ENCODE data around the gene NOM1. TPM values are rescaled to one million over a fixed set of nuclear protein-coding genes. Genes with fewer than 3 reads are reported as not detected.
A peak's percentile ranks its signal among the peaks of the same experiment; 100 is the strongest.
"Not testable (repeated sequence)": the region's sequence is repeated elsewhere in the genome, so short reads cannot be mapped to it uniquely, and the experiment has no call there.

Gene NOM1
- total RNA-seq, 4 donors from 2014 or later: 18.8 to 51.5 (median 31.8) TPM

DNA sequence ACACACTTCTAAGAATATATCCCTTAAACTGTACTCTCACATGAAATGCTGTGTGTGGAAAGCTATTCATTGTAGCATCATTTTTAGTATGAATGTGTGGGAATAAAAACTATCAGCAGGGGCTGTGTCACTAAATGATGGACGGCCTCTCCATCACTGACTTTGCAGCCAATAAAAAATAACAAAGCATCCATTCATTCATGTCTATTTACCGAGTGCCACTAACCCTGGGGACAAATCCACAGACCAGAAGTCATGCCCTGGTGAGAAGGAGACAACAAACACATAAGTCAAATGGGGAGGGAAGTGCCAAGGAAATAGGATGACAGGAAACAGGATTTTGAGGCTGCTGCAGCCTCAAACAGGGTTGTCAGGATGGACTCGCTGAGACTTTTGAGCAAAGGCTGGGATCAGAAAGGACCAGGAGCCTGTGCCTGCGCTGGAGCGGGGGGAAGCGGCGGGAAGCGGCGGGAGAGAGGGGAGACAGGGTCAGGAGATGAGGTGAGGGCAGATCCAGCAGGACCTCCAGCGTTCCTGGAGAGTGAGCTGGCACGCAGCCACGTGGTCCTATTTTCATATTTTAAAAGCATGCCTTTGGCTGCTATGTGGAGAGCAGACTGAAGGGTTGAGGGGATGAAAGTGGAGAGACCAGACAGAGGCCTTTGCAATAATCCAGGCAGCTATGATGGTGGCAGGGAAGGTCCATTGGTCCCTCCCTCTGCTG is 2.2 kb upstream of the NOM1 start:
- no peaks in the 10 kb centered on the region for H3K36me3 ChIP-seq
- no peaks in the 10 kb centered on the region for H3K9me3 ChIP-seq
- H3K4me1 ChIP-seq: peaks cover 30% of the 10 kb centered on the region
- no peak overlapping the region for H3K4me3 ChIP-seq
- peaks cover 18% of the 10 kb centered on the region for H3K27me3 ChIP-seq
- no peak for DNase-seq (ENCODE audit: low spot score in 2 of 2)
- 72% methylated on average over 12 of the region's 12 CpGs for WGBS
- TF ChIP-seq, protein P1, sequence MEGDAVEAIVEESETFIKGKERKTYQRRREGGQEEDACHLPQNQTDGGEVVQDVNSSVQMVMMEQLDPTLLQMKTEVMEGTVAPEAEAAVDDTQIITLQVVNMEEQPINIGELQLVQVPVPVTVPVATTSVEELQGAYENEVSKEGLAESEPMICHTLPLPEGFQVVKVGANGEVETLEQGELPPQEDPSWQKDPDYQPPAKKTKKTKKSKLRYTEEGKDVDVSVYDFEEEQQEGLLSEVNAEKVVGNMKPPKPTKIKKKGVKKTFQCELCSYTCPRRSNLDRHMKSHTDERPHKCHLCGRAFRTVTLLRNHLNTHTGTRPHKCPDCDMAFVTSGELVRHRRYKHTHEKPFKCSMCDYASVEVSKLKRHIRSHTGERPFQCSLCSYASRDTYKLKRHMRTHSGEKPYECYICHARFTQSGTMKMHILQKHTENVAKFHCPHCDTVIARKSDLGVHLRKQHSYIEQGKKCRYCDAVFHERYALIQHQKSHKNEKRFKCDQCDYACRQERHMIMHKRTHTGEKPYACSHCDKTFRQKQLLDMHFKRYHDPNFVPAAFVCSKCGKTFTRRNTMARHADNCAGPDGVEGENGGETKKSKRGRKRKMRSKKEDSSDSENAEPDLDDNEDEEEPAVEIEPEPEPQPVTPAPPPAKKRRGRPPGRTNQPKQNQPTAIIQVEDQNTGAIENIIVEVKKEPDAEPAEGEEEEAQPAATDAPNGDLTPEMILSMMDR (IDR thresholded peaks at IDR 0.05): no peak
- TF ChIP-seq POLR2A (IDR thresholded peaks at IDR 0.05): no peak
- TF ChIP-seq POLR2AphosphoS5 (IDR thresholded peaks at IDR 0.05): no peak
- no peak for TF ChIP-seq EP300 (IDR thresholded peaks at IDR 0.05)
- no peak overlapping the region for H3K27ac ChIP-seq

DNA sequence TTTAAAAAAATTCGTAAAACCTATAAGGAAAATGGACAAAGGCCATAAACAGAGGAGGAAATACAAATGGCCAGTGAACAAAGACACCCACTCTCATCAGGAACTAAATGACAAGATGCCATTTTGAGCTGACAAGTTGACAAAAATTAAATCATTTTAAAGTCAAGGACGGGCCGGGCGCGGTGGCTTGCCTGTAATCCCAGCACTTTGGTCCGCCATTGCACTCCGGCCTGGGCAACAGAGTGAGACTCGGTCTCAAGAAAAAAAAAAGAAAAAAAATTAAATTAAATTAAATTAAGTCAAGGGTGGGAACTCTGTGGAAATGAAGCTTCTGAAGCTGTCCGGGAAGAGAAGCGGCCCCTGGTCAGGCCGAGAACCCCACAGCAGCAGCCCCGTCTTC is 1.2 kb upstream of the NOM1 start:
- no peak for TF ChIP-seq POLR2A (IDR thresholded peaks at IDR 0.05)
- no peak for TF ChIP-seq POLR2AphosphoS5 (IDR thresholded peaks at IDR 0.05)
- TF ChIP-seq EP300 (IDR thresholded peaks at IDR 0.05): no peak
- TF ChIP-seq, protein P1 (IDR thresholded peaks at IDR 0.05): no peak
- no peak overlapping the region for H3K27ac ChIP-seq
- 72% methylated on average over 12 of the region's 12 CpGs for WGBS
- no peak for DNase-seq (ENCODE audit: low spot score in 2 of 2)
- peak overlapping the region; percentile 90 for H3K4me3 ChIP-seq
- peaks cover 30% of the 10 kb centered on the region for H3K4me1 ChIP-seq
- peaks cover 12% of the 10 kb centered on the region for H3K27me3 ChIP-seq
- H3K9me3 ChIP-seq: no peaks in the 10 kb centered on the region
- H3K36me3 ChIP-seq: peaks cover 9% of the 10 kb centered on the region

DNA sequence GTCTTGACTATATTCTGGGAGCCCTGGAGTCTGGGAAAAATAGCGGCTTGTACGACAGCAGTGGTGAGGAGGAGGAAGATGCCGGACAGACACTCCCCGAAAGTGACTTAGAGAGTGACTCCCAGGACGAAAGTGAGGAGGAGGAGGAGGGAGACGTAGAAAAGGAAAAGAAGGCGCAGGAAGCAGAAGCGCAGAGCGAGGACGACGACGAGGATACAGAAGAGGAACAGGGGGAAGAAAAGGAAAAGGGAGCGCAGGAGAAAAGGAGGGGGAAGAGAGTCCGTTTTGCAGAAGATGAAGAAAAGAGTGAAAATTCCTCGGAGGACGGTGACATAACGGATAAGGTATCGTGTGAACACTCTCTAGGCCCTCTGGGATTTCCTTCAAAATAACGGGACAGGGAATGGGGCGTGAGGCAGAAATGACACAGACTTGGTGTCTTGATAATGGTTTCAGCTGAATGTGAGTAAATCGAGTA is 908 bp downstream of the NOM1 start:
- Histone ChIP-seq H3K4me3 (peak overlapping the region; percentile 90), H3K36me3 (peaks cover 29% of the 10 kb centered on the region), H3K27me3 (no peaks in the 10 kb centered on the region), H3K9me3 (no peaks in the 10 kb centered on the region), H3K4me1 (peaks cover 30% of the 10 kb centered on the region), H3K27ac (no peak overlapping the region)
- TF ChIP-seq, protein P1 (IDR thresholded peaks at IDR 0.05): no peak
- TF ChIP-seq POLR2A (IDR thresholded peaks at IDR 0.05) (no peak), POLR2AphosphoS5 (IDR thresholded peaks at IDR 0.05) (no peak), EP300 (IDR thresholded peaks at IDR 0.05) (no peak)
- 3% methylated on average over 21 of the region's 21 CpGs for WGBS
- DNase-seq (ENCODE audit: low spot score in 2 of 2): no peak

DNA sequence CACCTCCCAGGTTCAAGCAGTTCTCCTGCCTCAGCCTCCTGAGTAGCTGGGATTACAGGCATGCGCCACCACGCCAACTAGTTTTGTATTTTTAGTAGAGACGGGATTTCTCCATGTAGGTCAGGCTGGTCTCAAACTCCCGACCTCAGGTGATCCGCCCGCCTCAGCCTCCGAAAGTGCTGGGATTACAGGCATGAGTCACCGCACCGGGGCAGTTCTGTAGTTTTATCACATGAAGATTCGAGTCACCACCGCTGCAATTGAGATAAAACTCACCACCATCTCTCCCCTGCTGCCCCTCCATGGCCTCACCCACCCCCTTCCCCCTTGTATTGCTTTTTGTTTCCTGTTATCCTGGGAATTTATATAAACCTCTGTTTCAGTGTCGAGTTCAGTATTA is 3.7 kb downstream of the NOM1 start:
- not testable (repeated sequence) for H3K27ac ChIP-seq; H3K9me3 ChIP-seq; DNase-seq (ENCODE audit: low spot score in 2 of 2); H3K4me3 ChIP-seq; H3K27me3 ChIP-seq
- 76% methylated on average over 11 of the region's 12 CpGs for WGBS
- peaks cover 33% of the 10 kb centered on the region for H3K4me1 ChIP-seq
- peaks cover 52% of the 10 kb centered on the region for H3K36me3 ChIP-seq

DNA sequence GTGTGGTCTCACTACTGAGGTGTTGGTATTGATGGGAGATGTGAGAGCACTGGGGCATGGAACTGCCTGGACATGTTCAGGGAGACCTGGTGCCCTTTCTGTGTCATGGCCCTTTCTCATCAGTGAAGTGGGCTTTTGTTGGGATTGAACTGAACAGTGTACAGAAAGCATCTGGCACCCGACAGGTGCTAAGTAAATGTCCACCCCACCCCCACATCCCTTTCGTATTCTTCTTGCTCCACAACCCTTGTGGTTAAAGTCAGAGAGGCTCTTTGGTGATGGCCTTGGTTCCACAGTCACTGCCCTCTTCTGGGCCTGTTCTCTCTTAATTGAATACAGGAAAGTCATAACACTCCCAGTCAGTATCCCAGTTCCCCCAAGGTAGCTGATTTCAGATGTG is 5.4 kb downstream of the NOM1 start:
- TF ChIP-seq EP300 (IDR thresholded peaks at IDR 0.05) (no peak), POLR2AphosphoS5 (IDR thresholded peaks at IDR 0.05) (no peak), POLR2A (IDR thresholded peaks at IDR 0.05) (no peak)
- TF ChIP-seq, protein P1 (IDR thresholded peaks at IDR 0.05): no peak
- H3K36me3 ChIP-seq: peaks cover 68% of the 10 kb centered on the region

More for the DNA sequence above, 5.4 kb downstream of the NOM1 start:
- DNase-seq (ENCODE audit: low spot score in 2 of 2): no peak
- Histone ChIP-seq H3K27ac (no peak overlapping the region), H3K4me1 (peaks cover 22% of the 10 kb centered on the region), H3K4me3 (no peak overlapping the region), H3K27me3 (no peaks in the 10 kb centered on the region), H3K9me3 (no peaks in the 10 kb centered on the region)
- WGBS: 100% methylated on average over 2 of the region's 2 CpGs

Data from suprapubic skin (tissue), 4 donors.